ENCODE data around the gene LMX1B.

LMX1B gene

GRCh38 chr9:126583144-126583760 is 30.5 kb upstream of the LMX1B start:
- no peaks in the 10 kb centered on the region for H4K20me1 ChIP-seq (ENCODE audit: insufficient read depth)
- no peak overlapping the region for H3K4me3 ChIP-seq (IDR thresholded peaks at IDR 0.05; ENCODE audit: insufficient read depth, low read depth, low read length)
- no peak overlapping the region for H3K4me2 ChIP-seq
- no peaks in the 10 kb centered on the region for H3K79me2 ChIP-seq (ENCODE audit: insufficient read depth, low read depth)
- TF ChIP-seq CTCF (conservative IDR thresholded peaks at IDR 0.05; ENCODE audit: low read depth, low read length) = no peak
- no peaks in the 10 kb centered on the region; the same call in 1 of the 2 replicates for H3K27me3 ChIP-seq (ENCODE audit: insufficient read depth, low read depth)
- no peaks in the 10 kb centered on the region for H3K4me1 ChIP-seq (ENCODE audit: low read depth, poor library complexity, severe bottlenecking)
- H3K9ac ChIP-seq = no peak overlapping the region
- no peak overlapping the region for H3K27ac ChIP-seq
- no peak overlapping the region for H2AFZ ChIP-seq (ENCODE audit: low read depth)
- no peaks in the 10 kb centered on the region for H3K36me3 ChIP-seq (ENCODE audit: insufficient read depth)

GRCh38 chr9:126584611-126585010 is 29.1 kb upstream of the LMX1B start:
- Histone ChIP-seq H3K9ac (no peak overlapping the region), H3K79me2 (ENCODE audit: insufficient read depth, low read depth) (no peaks in the 10 kb centered on the region), H4K20me1 (ENCODE audit: insufficient read depth) (no peaks in the 10 kb centered on the region), H3K4me2 (no peak overlapping the region), H2AFZ (ENCODE audit: low read depth) (no peak overlapping the region), H3K27me3 (ENCODE audit: insufficient read depth, low read depth) (no peaks in the 10 kb centered on the region; the same call in 1 of the 2 replicates), H3K4me1 (ENCODE audit: low read depth, poor library complexity, severe bottlenecking) (no peaks in the 10 kb centered on the region), H3K27ac (no peak overlapping the region), H3K36me3 (ENCODE audit: insufficient read depth) (no peaks in the 10 kb centered on the region), H3K4me3 (IDR thresholded peaks at IDR 0.05; ENCODE audit: insufficient read depth, low read depth, low read length) (no peak overlapping the region)
- TF ChIP-seq CTCF (conservative IDR thresholded peaks at IDR 0.05; ENCODE audit: low read depth, low read length) = no peak

- H4K20me1 ChIP-seq (ENCODE audit: insufficient read depth) = no peaks in the 10 kb centered on the region
- H3K4me2 ChIP-seq = no peak overlapping the region
- H3K27me3 ChIP-seq (ENCODE audit: insufficient read depth, low read depth) = no peaks in the 10 kb centered on the region; the same call in 1 of the 2 replicates
- no peak overlapping the region for H2AFZ ChIP-seq (ENCODE audit: low read depth)
- TF ChIP-seq CTCF (conservative IDR thresholded peaks at IDR 0.05; ENCODE audit: low read depth, low read length) = no peak
- no peak overlapping the region for H3K4me3 ChIP-seq (IDR thresholded peaks at IDR 0.05; ENCODE audit: insufficient read depth, low read depth, low read length)
- no peak overlapping the region for H3K9ac ChIP-seq
- H3K4me1 ChIP-seq (ENCODE audit: low read depth, poor library complexity, severe bottlenecking) = no peaks in the 10 kb centered on the region
- H3K79me2 ChIP-seq (ENCODE audit: insufficient read depth, low read depth) = no peaks in the 10 kb centered on the region
- H3K27ac ChIP-seq = no peak overlapping the region
- H3K36me3 ChIP-seq (ENCODE audit: insufficient read depth) = no peaks in the 10 kb centered on the region
Observed at GRCh38 chr9:126586236-126586635, 27.5 kb upstream of the LMX1B start.

GRCh38 chr9:126587187-126588185 is 26.2 kb upstream of the LMX1B start:
- H3K4me2 ChIP-seq = no peak overlapping the region

More at GRCh38 chr9:126587187-126588185, 26.2 kb upstream of the LMX1B start:
- Histone ChIP-seq H3K27me3 (ENCODE audit: insufficient read depth, low read depth) (no peaks in the 10 kb centered on the region), H3K36me3 (ENCODE audit: insufficient read depth) (no peaks in the 10 kb centered on the region), H3K9ac (no peak overlapping the region), H3K27ac (no peak overlapping the region), H3K4me1 (ENCODE audit: low read depth, poor library complexity, severe bottlenecking) (no peaks in the 10 kb centered on the region), H3K79me2 (ENCODE audit: insufficient read depth, low read depth) (no peaks in the 10 kb centered on the region), H2AFZ (ENCODE audit: low read depth) (no peak overlapping the region), H3K4me3 (IDR thresholded peaks at IDR 0.05; ENCODE audit: insufficient read depth, low read depth, low read length) (no peak overlapping the region), H4K20me1 (ENCODE audit: insufficient read depth) (no peaks in the 10 kb centered on the region)
- no peak for TF ChIP-seq CTCF (conservative IDR thresholded peaks at IDR 0.05; ENCODE audit: low read depth, low read length)
